Left lung (tissue), 10 donors: ENCODE measurements around the gene TKTL2. TPM values are rescaled to one million over a fixed set of nuclear protein-coding genes. Genes with fewer than 3 reads are reported as not detected.
"Not testable (repeated sequence)": the region's sequence is repeated elsewhere in the genome, so short reads cannot be mapped to it uniquely, and the experiment has no call there.

Source experiments
- ATAC-seq: fragments of 200-7000 bp; cut with Tn5 transposase; one replicate; pipeline ENCODE4 v1.9.1; 2020; ENCODE audit warnings: moderate library complexity
- DNase-seq, 4 donors: peaks; one replicate each; pipeline ENCODE4 v3.0.0-alpha.2; 2013 to 2020
- H3K27ac ChIP-seq, 2 donors: fragments of 200-600 bp; sonication (generic) in 1 of 2; one replicate each; pipeline versions ENCODE4 v1.5.0 to v1.8.0; 2020 to 2021
- H3K27me3 ChIP-seq, 2 donors: fragments of 200-600 bp; sonication (generic) in 1 of 2; one replicate each; pipeline versions ENCODE4 v1.5.0 to v1.8.0; 2020 to 2021
- H3K36me3 ChIP-seq, 2 donors: fragments of 200-600 bp; sonication (generic) in 1 of 2; one replicate each; pipeline versions ENCODE4 v1.5.0 to v1.8.0; 2020 to 2021
- H3K4me1 ChIP-seq, 2 donors: fragments of 200-600 bp; one replicate each; pipeline ENCODE4 v1.8.0; 2021
- H3K4me3 ChIP-seq, 2 donors: fragments of 200-600 bp; sonication (generic) in 1 of 2; one replicate each; pipeline versions ENCODE4 v1.5.0 to v1.8.0; 2020 to 2021; ENCODE audit warnings: mild to moderate bottlenecking in 1 of 2
- H3K9me3 ChIP-seq, 2 donors: fragments of 200-600 bp; sonication (generic) in 1 of 2; one replicate each; pipeline versions ENCODE4 v1.5.0 to v1.8.0; 2020 to 2021
- CTCF ChIP-seq, 2 donors: fragments of 200-600 bp; sonication (generic) in 1 of 2; IDR thresholded peaks; one replicate each; pipeline versions ENCODE4 v1.5.0 to v1.8.0; 2021; ENCODE audit warnings: antibody characterized with exemption in 2 of 2
- intact Hi-C, 2 donors: fragments of 100-400 bp; cut with DNase I; formaldehyde crosslinking; loops; one replicate each; pipeline versions ENCODE4 v1.11.2 to v1.14.2; 2022
- polyA plus RNA-seq, 6 donors: library from polyadenylated mRNA; unstranded; fragments of 120-200 nt; gene quantifications; one replicate each; pipeline ENCODE4 v1.2.1, GENCODE V29; 2013; ENCODE audit not compliant: insufficient read length in 6 of 6
- total RNA-seq, 2 donors: library from RNA; stranded (reverse); fragmentation: NEBNext Ultra II Directional; extraction: Animal tissue kit (Norgen Biotek cat#: 25700); gene quantifications; one replicate each; pipeline ENCODE4 v1.2.1, GENCODE V29; 2021
- donor health status: DM: no; HTN: yes; CAD: no.
- donor health status: DM: no; HTN: no; CAD: no.

Gene TKTL2
- total and polyA plus RNA-seq, 8 donors = 0.06 TPM; not detected in 7

- Histone ChIP-seq H3K27me3 (no peaks in the 10 kb centered on the region), H3K4me1 (no peaks in the 10 kb centered on the region), H3K9me3 (no peaks in the 10 kb centered on the region), H3K27ac (no peak overlapping the region), H3K36me3 (no peaks in the 10 kb centered on the region), H3K4me3 (no peak overlapping the region)
- DNase-seq (no peak), ATAC-seq (no peak)
- no peak for TF ChIP-seq CTCF (IDR thresholded peaks at IDR 0.05)
- intact Hi-C loops = no loop called here
Observed at GRCh38 chr4:163448540-163449203, 24.9 kb downstream of the TKTL2 start.

- no peak overlapping the region for H3K27ac ChIP-seq
- TF ChIP-seq CTCF (IDR thresholded peaks at IDR 0.05) = no peak
- intact Hi-C loops = no loop called here
- peak in 2 of 4 donors; percentile 7 to 17 for DNase-seq
- no peak for ATAC-seq
- H3K36me3 ChIP-seq = no peaks in the 10 kb centered on the region
- no peaks in the 10 kb centered on the region for H3K9me3 ChIP-seq
- no peaks in the 10 kb centered on the region for H3K27me3 ChIP-seq
- H3K4me1 ChIP-seq = no peaks in the 10 kb centered on the region
- no peak overlapping the region for H3K4me3 ChIP-seq
Observed at GRCh38 chr4:163447481-163447880, 26.1 kb downstream of the TKTL2 start.

- H3K27me3 ChIP-seq, ATAC-seq, intact Hi-C loops, H3K4me3 ChIP-seq, H3K27ac ChIP-seq, DNase-seq, H3K36me3 ChIP-seq, H3K9me3 ChIP-seq, H3K4me1 ChIP-seq: not testable (repeated sequence)
Observed at GRCh38 chr4:163447023-163447422, 26.5 kb downstream of the TKTL2 start.

GRCh38 chr4:163440040-163440439 lies 33.5 kb downstream of the TKTL2 start:
- H3K27me3 ChIP-seq = no peaks in the 10 kb centered on the region
- H3K36me3 ChIP-seq = no peaks in the 10 kb centered on the region
- ATAC-seq (no peak), DNase-seq (no peak)
- no peak overlapping the region for H3K4me3 ChIP-seq
- intact Hi-C loops = no loop called here
- H3K4me1 ChIP-seq = no peaks in the 10 kb centered on the region
- no peak for TF ChIP-seq CTCF (IDR thresholded peaks at IDR 0.05)
- no peaks in the 10 kb centered on the region for H3K9me3 ChIP-seq
- no peak overlapping the region for H3K27ac ChIP-seq

Other genes with a start within 250 kb of the TKTL2 start
- 1 to 10 TPM; 1.5 to 1.8 TPM for gene NPY1R, start 141.2 kb downstream of the TKTL2 start, total RNA-seq
- gene NPY1R, start 141.2 kb downstream of the TKTL2 start, polyA plus RNA-seq = under 1 TPM; 0.28 to 0.56 (median 0.35) TPM
- under 1 TPM in 1 of 2 donors, not detected in 1; 0.29 TPM for gene NPY5R, start 129.9 kb downstream of the TKTL2 start, total RNA-seq
- gene NPY5R, start 129.9 kb downstream of the TKTL2 start, polyA plus RNA-seq = under 1 TPM in 2 of 6 donors, not detected in 4; 0.08 to 0.13 TPM
- 10 to 100 TPM; 18.9 to 22.8 TPM for gene TMA16, start 20.9 kb upstream of the TKTL2 start, total RNA-seq
- gene TMA16, start 20.9 kb upstream of the TKTL2 start, polyA plus RNA-seq = 10 to 100 TPM; 33.5 to 37.2 (median 34.2) TPM